Stimulated activated CD4-positive, alpha-beta T cell treated with anti-CD3 and anti-CD28 coated beads, Interleukin-12 subunit alpha, Interleukin-12 subunit beta, amount 100 ng/mL, for 4 hours (primary cell): Measurements from ENCODE around the gene SKIC2.
A peak's percentile ranks its signal among the peaks of the same experiment; 100 is the strongest.
"Not testable (repeated sequence)": the region's sequence is repeated elsewhere in the genome, so short reads cannot be mapped to it uniquely, and the experiment has no call there.

ENCODE experiments used
- DNase-seq: peaks from one replicate; pipeline ENCODE4 v3.0.0-alpha.2; 2020

Gene SKIC2

GRCh38 chr6:31969712-31970603, 11.0 kb downstream of the SKIC2 start:
- DNase-seq, result no peak

- DNase-seq, result no peak
Observed at GRCh38 chr6:31970604-31971271, 11.8 kb downstream of the SKIC2 start.

GRCh38 chr6:31971279-31971992, 12.5 kb downstream of the SKIC2 start:
- no peak for DNase-seq

GRCh38 chr6:31971993-31972708, 13.2 kb downstream of the SKIC2 start, which contains the start of gene DXO:
TSS of gene DXO (minus strand) at chr6:31972138. CDS start at chr6:31971675, 463 bp downstream.
- peak; percentile 95 for DNase-seq

- DNase-seq, result no peak
Observed at GRCh38 chr6:31972709-31973350, 13.9 kb downstream of the SKIC2 start.

GRCh38 chr6:31976065-31976464, 17.1 kb downstream of the SKIC2 start:
- not testable (repeated sequence) for DNase-seq

GRCh38 chr6:31977816-31978431, 18.9 kb downstream of the SKIC2 start:
- DNase-seq, result no peak

- DNase-seq, result no peak
Observed at GRCh38 chr6:31978831-31979230, 19.9 kb downstream of the SKIC2 start.

- DNase-seq, result no peak
Observed at GRCh38 chr6:31979238-31979898, 20.4 kb downstream of the SKIC2 start.

- not testable (repeated sequence) for DNase-seq
Observed at GRCh38 chr6:31980195-31980876, 21.4 kb downstream of the SKIC2 start.

GRCh38 chr6:31980998-31981397, 22.0 kb downstream of the SKIC2 start:
- not testable (repeated sequence) for DNase-seq

- DNase-seq, result not testable (repeated sequence)
Observed at GRCh38 chr6:31981744-31982143, 22.8 kb downstream of the SKIC2 start, which contains the start of gene C4A. TSS of gene C4A (plus strand) at chr6:31982057. CDS start at chr6:31982108, 51 bp downstream.

GRCh38 chr6:31989363-31989762, 30.4 kb downstream of the SKIC2 start:
- DNase-seq, result not testable (repeated sequence)

GRCh38 chr6:31994421-31994820, 35.4 kb downstream of the SKIC2 start:
- DNase-seq, result not testable (repeated sequence)

- not testable (repeated sequence) for DNase-seq
Observed at GRCh38 chr6:31996385-31996784, 37.4 kb downstream of the SKIC2 start.

- not testable (repeated sequence) for DNase-seq
Observed at GRCh38 chr6:32002546-32003268, 43.7 kb downstream of the SKIC2 start.

GRCh38 chr6:32003301-32003700, 44.3 kb downstream of the SKIC2 start:
- not testable (repeated sequence) for DNase-seq

GRCh38 chr6:32004393-32004792, 45.4 kb downstream of the SKIC2 start:
- DNase-seq, result not testable (repeated sequence)

GRCh38 chr6:32004864-32005537, 46.0 kb downstream of the SKIC2 start:
- DNase-seq, result not testable (repeated sequence)
